GM12864 (cell line): ENCODE results near the gene SHISA9.

Source experiments
- DNase-seq: peaks from one replicate; pipeline ENCODE4 v3.0.0-alpha.2; 2011; ENCODE audit warnings: low read depth
- H3K4me3 ChIP-seq: 2 replicates; pipeline ENCODE4 v1.5.1; 2011; ENCODE audit warnings: mild to moderate bottlenecking, low read depth, low read length, control low read depth
- CTCF ChIP-seq: IDR thresholded peaks from 2 replicates; pipeline ENCODE4 v1.5.1; 2011; ENCODE audit warnings: low read depth, mild to moderate bottlenecking, moderate library complexity, low read length, control low read depth, inconsistent platforms; ENCODE audit errors: missing control alignments

Gene SHISA9

GRCh38 chr16:13207151-13207550 is 305.8 kb downstream of the SHISA9 start:
- no peak overlapping the region for H3K4me3 ChIP-seq
- DNase-seq, result no peak
- no peak for TF ChIP-seq CTCF

- DNase-seq, result no peak
- no peak overlapping the region for H3K4me3 ChIP-seq
- TF ChIP-seq CTCF, result no peak
Observed at GRCh38 chr16:13223666-13224065, 322.3 kb downstream of the SHISA9 start.

- H3K4me3 ChIP-seq, result no peak overlapping the region
- TF ChIP-seq CTCF, result no peak
- no peak for DNase-seq
Observed at GRCh38 chr16:13229039-13229438, 327.6 kb downstream of the SHISA9 start.

GRCh38 chr16:13231365-13231764 is 330.0 kb downstream of the SHISA9 start:
- TF ChIP-seq CTCF, result no peak
- no peak overlapping the region for H3K4me3 ChIP-seq
- DNase-seq, result no peak

GRCh38 chr16:13234999-13235398 is 333.6 kb downstream of the SHISA9 start:
- no peak for TF ChIP-seq CTCF
- no peak for DNase-seq
- no peak overlapping the region for H3K4me3 ChIP-seq

- no peak overlapping the region for H3K4me3 ChIP-seq
- no peak for TF ChIP-seq CTCF
- no peak for DNase-seq
Observed at GRCh38 chr16:13236308-13236707, 334.9 kb downstream of the SHISA9 start.

GRCh38 chr16:13238182-13238581 is 336.8 kb downstream of the SHISA9 start:
- no peak overlapping the region for H3K4me3 ChIP-seq
- no peak for TF ChIP-seq CTCF
- DNase-seq, result no peak
